BJ (cell line): Measurements from ENCODE around the gene TUBB4A. TPM values are rescaled to one million over a fixed set of nuclear protein-coding genes. Genes with fewer than 3 reads are reported as not detected.

Source experiments
- CTCF ChIA-PET: fragments of 350-600 bp; formaldehyde crosslinking; extraction: SDS; loops from one replicate; lab custom pipeline; 2021; ENCODE audit warnings: antibody characterized with exemption, inconsistent platforms; lab: Yijun Ruan, JAX
- POLR2A ChIA-PET: fragments of 300-600 bp; sonication (Branson Sonifier 250); formaldehyde crosslinking; extraction: SDS; loops from one replicate; lab custom pipeline; 2021; ENCODE audit warnings: antibody characterized with exemption; lab: Charles Lee
- DNase-seq: peaks from one replicate; pipeline ENCODE4 v3.0.0-alpha.2; 2011; ENCODE audit warnings: low read depth
- H3K27me3 ChIP-seq: 2 replicates; pipeline ENCODE4 v1.6.0; 2011; ENCODE audit warnings: low read length; ENCODE audit not compliant: control insufficient read depth, insufficient read depth
- H3K36me3 ChIP-seq: 2 replicates; pipeline ENCODE4 v1.5.1; 2011; ENCODE audit warnings: low read length; ENCODE audit not compliant: control insufficient read depth, insufficient read depth
- H3K4me3 ChIP-seq: 2 replicates; pipeline ENCODE4 v1.5.1; 2011; ENCODE audit warnings: low read depth, mild to moderate bottlenecking, control low read depth, low read length
- CTCF ChIP-seq: IDR thresholded peaks from 2 replicates; pipeline ENCODE4 v1.5.1; 2011; ENCODE audit warnings: low read depth, mild to moderate bottlenecking, control low read depth, inconsistent platforms, low read length, moderate library complexity; ENCODE audit not compliant: insufficient read depth
- polyA plus RNA-seq: library from polyadenylated mRNA; depleted of rRNA; stranded (reverse); fragments of >200 nt; gene quantifications from 2 replicates; pipeline ENCODE4 v1.2.3, GENCODE V29; 2011

TUBB4A gene
- polyA plus RNA-seq, 1 experiment = not detected

DNA sequence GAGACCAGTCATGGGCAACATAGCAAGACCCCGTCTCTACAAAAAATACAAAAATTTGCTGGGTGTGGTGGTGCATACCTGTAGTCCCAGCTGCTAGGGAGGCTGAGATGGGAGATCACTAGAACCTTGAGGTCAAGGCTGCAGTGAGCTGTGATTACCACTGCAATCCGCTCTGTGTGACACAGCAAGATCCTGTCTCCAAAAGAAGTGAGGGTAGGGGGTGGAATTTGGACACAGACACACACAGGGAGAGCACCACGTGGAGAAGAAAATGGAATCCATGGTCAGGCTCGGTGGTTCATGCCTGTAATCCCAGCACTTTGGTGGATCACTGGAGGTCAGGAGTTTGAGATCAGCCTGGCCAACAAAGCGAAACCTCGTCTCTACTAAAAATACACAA, 37.4 kb upstream of the TUBB4A start:
- Histone ChIP-seq H3K27me3 (no peaks in the 10 kb centered on the region), H3K4me3 (no peak overlapping the region), H3K36me3 (no peaks in the 10 kb centered on the region)
- ChIA-PET CTCF (no interaction called here), POLR2A (no interaction called here)
- no peak for TF ChIP-seq CTCF
- DNase-seq = no peak

DNA sequence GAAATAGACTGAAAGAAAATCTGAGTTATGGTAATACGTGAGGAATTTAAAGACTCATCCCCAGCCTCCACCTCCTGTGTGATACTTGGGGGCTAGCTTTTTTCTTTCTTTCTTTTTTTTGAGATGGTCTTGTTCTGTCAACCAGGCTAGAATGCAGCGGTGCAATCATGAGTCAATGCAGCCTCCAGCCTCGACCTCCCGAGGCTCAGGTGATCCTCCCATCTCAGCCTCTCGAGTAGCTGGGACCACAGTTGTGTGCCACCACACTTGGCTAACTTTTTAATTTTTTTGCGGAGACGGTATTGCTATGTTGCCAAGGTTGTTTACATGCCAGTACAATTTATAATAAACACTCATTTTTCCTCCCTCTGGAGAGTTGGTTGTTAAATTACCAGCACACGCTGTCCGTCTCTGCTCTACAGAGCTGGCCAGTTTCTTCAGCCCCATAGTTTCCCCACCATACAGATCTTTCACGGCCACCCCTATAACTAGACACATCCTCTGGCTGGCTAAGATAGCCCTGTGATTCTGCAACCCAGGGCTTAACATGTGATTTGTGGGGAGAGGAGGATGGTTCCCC, 33.5 kb upstream of the TUBB4A start:
- ChIA-PET POLR2A (no interaction called here), CTCF (interaction anchor here (1.9 kb wide), 1 partner anchor 18 kb away, joined by 6 read pairs; no protein-coding TSS in a partner anchor)
- peaks cover 9% of the 10 kb centered on the region for H3K27me3 ChIP-seq
- H3K4me3 ChIP-seq = no peak overlapping the region
- no peak for DNase-seq
- no peaks in the 10 kb centered on the region for H3K36me3 ChIP-seq
- TF ChIP-seq CTCF = no peak

DNA sequence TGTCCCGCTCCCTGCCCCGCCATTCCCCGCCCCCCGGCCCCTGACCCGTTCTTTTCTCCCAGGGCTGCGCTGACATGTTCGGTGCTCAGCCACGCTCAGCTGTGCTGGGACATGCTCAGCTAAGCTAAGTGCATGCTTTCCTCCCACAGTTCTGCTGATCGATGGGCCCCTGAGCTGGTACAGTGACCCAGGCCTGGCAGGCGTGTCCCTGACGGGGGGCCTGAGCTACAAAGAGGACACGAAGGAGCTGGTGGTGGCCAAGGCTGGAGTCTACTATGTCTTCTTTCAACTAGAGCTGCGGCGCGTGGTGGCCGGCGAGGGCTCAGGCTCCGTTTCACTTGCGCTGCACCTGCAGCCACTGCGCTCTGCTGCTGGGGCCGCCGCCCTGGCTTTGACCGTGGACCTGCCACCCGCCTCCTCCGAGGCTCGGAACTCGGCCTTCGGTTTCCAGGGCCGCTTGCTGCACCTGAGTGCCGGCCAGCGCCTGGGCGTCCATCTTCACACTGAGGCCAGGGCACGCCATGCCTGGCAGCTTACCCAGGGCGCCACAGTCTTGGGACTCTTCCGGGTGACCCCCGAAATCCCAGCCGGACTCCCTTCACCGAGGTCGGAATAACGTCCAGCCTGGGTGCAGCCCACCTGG, 32.5 kb upstream of the TUBB4A start:
- POLR2A ChIA-PET = no interaction called here

DNA sequence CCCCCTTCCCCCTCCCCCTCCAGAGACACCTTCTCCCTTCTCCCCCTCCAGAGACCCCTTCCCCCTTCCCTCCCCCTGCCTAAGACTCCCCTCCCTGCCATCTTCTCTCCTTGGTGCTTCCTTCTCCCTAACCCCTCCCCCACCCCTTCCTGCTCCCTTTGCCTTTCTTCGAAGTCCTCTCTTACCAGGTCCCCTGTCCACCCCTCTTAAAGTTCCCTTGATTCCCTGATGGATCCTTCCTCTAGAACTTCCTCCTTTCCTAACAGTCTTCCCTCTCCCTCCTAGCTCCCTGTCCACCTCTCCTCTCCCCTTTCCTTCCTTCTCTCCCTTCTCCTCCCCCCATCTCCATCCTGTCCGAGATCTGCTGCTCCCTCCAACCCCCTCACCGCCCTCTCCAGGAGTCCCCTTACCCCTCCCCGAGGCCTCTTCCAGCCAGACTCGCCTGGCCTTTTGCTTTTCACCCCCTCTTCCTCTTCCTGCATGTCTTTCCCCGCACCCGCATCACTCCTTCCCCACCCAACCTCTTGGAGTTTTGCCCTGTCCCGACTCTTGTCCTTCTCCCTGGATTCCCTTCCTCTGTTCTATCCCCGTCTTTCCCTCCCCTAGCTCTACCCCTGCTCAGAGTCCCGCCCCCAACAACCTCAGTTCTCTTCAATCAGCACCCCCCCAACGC, 31.8 kb upstream of the TUBB4A start:
- ChIA-PET CTCF (no interaction called here), POLR2A (no interaction called here)
- no peak for DNase-seq
- TF ChIP-seq CTCF = no peak
- H3K36me3 ChIP-seq = no peaks in the 10 kb centered on the region
- H3K4me3 ChIP-seq = no peak overlapping the region
- H3K27me3 ChIP-seq = peaks cover 9% of the 10 kb centered on the region

More for the DNA sequence above, 32.5 kb upstream of the TUBB4A start:
- no peak for TF ChIP-seq CTCF
- CTCF ChIA-PET = interaction anchor here (0.7 kb wide), 1 partner anchor 14 kb away, joined by 3 read pairs; no protein-coding TSS in a partner anchor
- no peaks in the 10 kb centered on the region for H3K36me3 ChIP-seq
- H3K4me3 ChIP-seq = no peak overlapping the region
- peaks cover 9% of the 10 kb centered on the region for H3K27me3 ChIP-seq
- no peak for DNase-seq

DNA sequence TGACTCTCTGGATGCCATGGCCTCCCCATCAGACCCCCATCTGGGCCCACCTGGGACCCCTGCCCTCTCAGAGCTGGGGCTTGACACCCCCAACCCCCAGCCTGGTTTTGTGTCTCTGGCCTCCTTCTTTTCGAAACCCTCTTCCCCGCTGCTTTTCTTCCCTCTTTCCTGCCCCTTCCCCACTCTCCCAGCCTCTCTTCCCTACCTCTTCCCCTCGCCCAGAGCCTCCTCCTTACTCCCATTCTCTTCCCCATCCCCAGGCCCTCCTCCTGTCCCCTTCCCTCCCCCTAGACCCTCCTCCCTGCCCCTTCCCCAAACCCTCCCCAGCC, 30.9 kb upstream of the TUBB4A start:
- CTCF ChIA-PET = interaction anchor here (1.2 kb wide), 1 partner anchor 331 kb away, joined by 3 read pairs; no protein-coding TSS in a partner anchor
- Histone ChIP-seq H3K4me3 (no peak overlapping the region), H3K27me3 (peaks cover 9% of the 10 kb centered on the region), H3K36me3 (no peaks in the 10 kb centered on the region)
- POLR2A ChIA-PET = no interaction called here
- TF ChIP-seq CTCF = no peak
- no peak for DNase-seq
